Smooth muscle cell (in vitro differentiated cells): ENCODE data around the gene FEZF1. TPM values are rescaled to one million over a fixed set of nuclear protein-coding genes. Genes with fewer than 3 reads are reported as not detected.
A peak's percentile ranks its signal among the peaks of the same experiment; 100 is the strongest.

ENCODE experiments used
- DNase-seq: peaks from one replicate; lab custom pipeline; 2025; ENCODE audit not compliant: unreplicated experiment; lab: John Stamatoyannopoulos, UW
- H2AFZ ChIP-seq: fragments of 200-600 bp; sonication (generic); 2 replicates; pipeline ENCODE4 v1.6.0; 2016; ENCODE audit warnings: antibody characterized with exemption, low read depth, mild to moderate bottlenecking
- H3F3A ChIP-seq: fragments of 200-600 bp; sonication (generic); 2 replicates; pipeline ENCODE4 v1.6.0; 2017; ENCODE audit warnings: antibody characterized with exemption, low read depth
- H3K27ac ChIP-seq: fragments of 200-600 bp; sonication (generic); 2 replicates; pipeline ENCODE4 v1.5.1; 2016; ENCODE audit warnings: low read depth, mild to moderate bottlenecking
- H3K27me3 ChIP-seq: fragments of 200-600 bp; sonication (generic); 2 replicates; pipeline ENCODE4 v1.6.1; 2016; ENCODE audit warnings: low read depth, mild to moderate bottlenecking
- H3K36me3 ChIP-seq: fragments of 200-600 bp; sonication (generic); 2 replicates; pipeline ENCODE4 v1.5.1; 2016; ENCODE audit warnings: low read depth
- H3K4me1 ChIP-seq: fragments of 200-600 bp; sonication (generic); 2 replicates; pipeline ENCODE4 v1.5.1; 2016; ENCODE audit warnings: low read depth
- H3K4me2 ChIP-seq: fragments of 200-600 bp; sonication (generic); 2 replicates; pipeline ENCODE4 v1.6.0; 2016; ENCODE audit warnings: mild to moderate bottlenecking
- H3K4me3 ChIP-seq: fragments of 200-600 bp; sonication (generic); 2 replicates; pipeline ENCODE4 v1.5.1; 2016; ENCODE audit warnings: mild to moderate bottlenecking
- H3K79me2 ChIP-seq: fragments of 200-600 bp; sonication (generic); 2 replicates; pipeline ENCODE4 v1.6.0; 2016; ENCODE audit warnings: low read depth, mild to moderate bottlenecking
- H3K9ac ChIP-seq: fragments of 200-600 bp; sonication (generic); 2 replicates; pipeline ENCODE4 v1.6.0; 2016; ENCODE audit warnings: low read depth
- H3K9me3 ChIP-seq: fragments of 200-600 bp; sonication (generic); replicated peaks from 2 replicates; pipeline ENCODE4 v1.5.1; 2016; ENCODE audit warnings: low read depth
- H4K20me1 ChIP-seq: fragments of 200-600 bp; sonication (generic); 2 replicates; pipeline ENCODE4 v1.6.0; 2016; ENCODE audit warnings: low read depth
- CTCF ChIP-seq: fragments of 200-600 bp; sonication (generic); IDR thresholded peaks from 2 replicates; pipeline ENCODE4 v1.5.1; 2017; ENCODE audit warnings: borderline replicate concordance, mild to moderate bottlenecking, antibody characterized with exemption; ENCODE audit not compliant: insufficient read depth, poor library complexity, severe bottlenecking
- whole genome bisulfite sequencing: methylation state at CpG from one replicate; pipeline ENCODE4 v1.1.7; 2016; ENCODE audit warnings: low lambda C conversion rate; 5-methylcytosine and 5-hydroxymethylcytosine counted together
- polyA plus RNA-seq: library from polyadenylated mRNA; unstranded; fragments of >200 nt; fragmentation: Nextera tagmentation; extraction: Ambion mirVana; gene quantifications from 2 replicates; pipeline ENCODE4 v1.2.1, GENCODE V29; 2016
- total RNA-seq: library from RNA; depleted of rRNA; stranded (reverse); fragments of >200 nt; gene quantifications from 2 replicates; pipeline ENCODE4 v1.2.3, GENCODE V29; 2014

The FEZF1 gene
- total and polyA plus RNA-seq, 2 experiments from 2014 or later = not detected

GRCh38 chr7:122300956-122301833 is 3.4 kb downstream of the FEZF1 start:
- H3K4me2 ChIP-seq = peak overlapping the region; percentile 82
- no peak for DNase-seq
- no peaks in the 10 kb centered on the region for H3K36me3 ChIP-seq
- 31% methylated on average over 11 of the region's 11 CpGs for WGBS
- no peaks in the 10 kb centered on the region for H3F3A ChIP-seq
- no peak overlapping the region for H2AFZ ChIP-seq
- TF ChIP-seq CTCF = no peak
- H3K9me3 ChIP-seq = no peaks in the 10 kb centered on the region
- no peaks in the 10 kb centered on the region for H4K20me1 ChIP-seq
- no peak overlapping the region for H3K4me3 ChIP-seq
- no peak overlapping the region for H3K27ac ChIP-seq
- H3K79me2 ChIP-seq = no peaks in the 10 kb centered on the region
- no peak overlapping the region for H3K9ac ChIP-seq
- peaks cover 11% of the 10 kb centered on the region for H3K4me1 ChIP-seq
- peaks cover 100% of the 10 kb centered on the region for H3K27me3 ChIP-seq

GRCh38 chr7:122300211-122300932 is 4.2 kb downstream of the FEZF1 start:
- DNase-seq = no peak
- H3K27me3 ChIP-seq = peaks cover 100% of the 10 kb centered on the region
- 4% methylated on average over 28 of the region's 43 CpGs for WGBS
- peaks cover 11% of the 10 kb centered on the region for H3K4me1 ChIP-seq
- TF ChIP-seq CTCF = no peak
- H3K9ac ChIP-seq = no peak overlapping the region
- no peak overlapping the region for H3K27ac ChIP-seq
- H3K4me3 ChIP-seq = peak overlapping the region; percentile 32
- no peaks in the 10 kb centered on the region for H3K79me2 ChIP-seq
- peak overlapping the region; percentile 82 for H3K4me2 ChIP-seq
- H3K9me3 ChIP-seq = no peaks in the 10 kb centered on the region
- no peaks in the 10 kb centered on the region for H3K36me3 ChIP-seq
- H3F3A ChIP-seq = no peaks in the 10 kb centered on the region
- no peaks in the 10 kb centered on the region for H4K20me1 ChIP-seq
- peak overlapping the region; percentile 54 for H2AFZ ChIP-seq

- H3K36me3 ChIP-seq = no peaks in the 10 kb centered on the region
- H3K27me3 ChIP-seq = peaks cover 100% of the 10 kb centered on the region
- H3K9me3 ChIP-seq = no peaks in the 10 kb centered on the region
- H4K20me1 ChIP-seq = no peaks in the 10 kb centered on the region
- H3K4me3 ChIP-seq = peak overlapping the region; percentile 32
- peak overlapping the region; percentile 54 for H2AFZ ChIP-seq
- no peaks in the 10 kb centered on the region for H3F3A ChIP-seq
- TF ChIP-seq CTCF = no peak
- no peak overlapping the region for H3K9ac ChIP-seq
- DNase-seq = no peak
- H3K27ac ChIP-seq = no peak overlapping the region
- peak overlapping the region; percentile 82 for H3K4me2 ChIP-seq
- WGBS = 4% methylated on average over 32 of the region's 32 CpGs
- no peaks in the 10 kb centered on the region for H3K79me2 ChIP-seq
- H3K4me1 ChIP-seq = peaks cover 11% of the 10 kb centered on the region
Observed at GRCh38 chr7:122299624-122300210, 4.8 kb downstream of the FEZF1 start.
